NT2/D1 (cell line): ENCODE results near the gene UBL4A.

ENCODE experiments used
- SUZ12 ChIP-seq: IDR thresholded peaks from 2 replicates; pipeline ENCODE4 v1.6.1; 2011; ENCODE audit not compliant: insufficient read length, insufficient read depth; ENCODE audit errors: extremely low read depth
- YY1 ChIP-seq: IDR thresholded peaks from 2 replicates; pipeline ENCODE4 v1.6.1; 2011; ENCODE audit not compliant: insufficient read length, insufficient read depth
- ZNF274 ChIP-seq: IDR thresholded peaks from 2 replicates; pipeline ENCODE4 v1.6.1; 2011; ENCODE audit warnings: mild to moderate bottlenecking, low read depth, low read length

DNA sequence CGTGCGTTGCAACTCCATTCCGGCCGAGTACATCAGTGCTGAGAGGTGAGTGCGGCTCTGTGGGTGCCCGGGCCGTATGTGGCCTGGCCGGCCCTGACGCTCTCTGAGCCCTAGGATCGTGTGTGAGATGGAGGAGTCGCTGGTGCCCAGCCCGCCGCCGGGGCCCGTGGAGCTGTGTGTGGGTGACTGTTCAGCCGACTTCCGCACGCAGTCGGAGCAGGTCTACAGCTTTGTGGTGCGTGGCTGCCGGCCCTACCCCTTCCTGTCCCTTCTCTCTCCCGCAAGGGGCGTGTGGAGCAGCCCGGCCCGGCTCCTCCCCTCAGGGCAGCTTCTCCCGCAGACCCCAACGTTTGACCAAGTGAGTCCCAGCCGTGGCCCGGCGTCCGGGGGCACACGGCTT is 20.4 kb downstream of the UBL4A start:
- no peak for TF ChIP-seq ZNF274
- TF ChIP-seq YY1, result no peak
- TF ChIP-seq SUZ12, result no peak
